ENCODE data around the gene BGLAP. TPM values are rescaled to one million over a fixed set of nuclear protein-coding genes. Genes with fewer than 3 reads are reported as not detected.

Gene BGLAP
- total RNA-seq, 1 donor from 2014 or later, result 5.8 TPM

- no peak for TF ChIP-seq CTCF (IDR thresholded peaks at IDR 0.05; ENCODE audit: unreplicated experiment)
- no peak for DNase-seq (ENCODE audit: low spot score, unreplicated experiment)
- H3K4me1 Mint-ChIP-seq (ENCODE audit: low read depth), result peaks cover 28% of the 10 kb centered on the region
- no peaks in the 10 kb centered on the region for H3K27me3 Mint-ChIP-seq
- peak overlapping the region; percentile 88 for H3K4me3 Mint-ChIP-seq (ENCODE audit: low read depth)
- H3K9me3 Mint-ChIP-seq (ENCODE audit: low read depth), result no peaks in the 10 kb centered on the region
- H3K36me3 Mint-ChIP-seq (ENCODE audit: insufficient read depth), result peaks cover under 1% of the 10 kb centered on the region
- H3K27ac Mint-ChIP-seq, result peak overlapping the region; percentile 96
Observed at GRCh38 chr1:156283521-156283920, 41.5 kb downstream of the BGLAP start.

GRCh38 chr1:156284112-156284511 is 42.1 kb downstream of the BGLAP start, which contains the start of gene TMEM79:
TSS of gene TMEM79 (plus strand) at chr1:156284325. CDS start at chr1:156285227, 902 bp downstream.
- Mint-ChIP-seq H3K27me3 (no peaks in the 10 kb centered on the region), H3K36me3 (ENCODE audit: insufficient read depth) (peaks cover 1% of the 10 kb centered on the region), H3K4me1 (ENCODE audit: low read depth) (peaks cover 28% of the 10 kb centered on the region), H3K9me3 (ENCODE audit: low read depth) (no peaks in the 10 kb centered on the region), H3K27ac (peak within 1 kb of the TSS; percentile 96), H3K4me3 (ENCODE audit: low read depth) (peak within 1 kb of the TSS; percentile 88)
- no peak for DNase-seq (ENCODE audit: low spot score, unreplicated experiment)
- TF ChIP-seq CTCF (IDR thresholded peaks at IDR 0.05; ENCODE audit: unreplicated experiment), result no peak

GRCh38 chr1:156284757-156285156 is 42.8 kb downstream of the BGLAP start:
- no peak overlapping the region for H3K27ac Mint-ChIP-seq

GRCh38 chr1:156285437-156285836 is 43.5 kb downstream of the BGLAP start:
- H3K27me3 Mint-ChIP-seq, result no peaks in the 10 kb centered on the region
- H3K4me3 Mint-ChIP-seq (ENCODE audit: low read depth), result no peak overlapping the region
- peaks cover 28% of the 10 kb centered on the region for H3K4me1 Mint-ChIP-seq (ENCODE audit: low read depth)

More at GRCh38 chr1:156284757-156285156, 42.8 kb downstream of the BGLAP start:
- Mint-ChIP-seq H3K9me3 (ENCODE audit: low read depth) (no peaks in the 10 kb centered on the region), H3K27me3 (no peaks in the 10 kb centered on the region), H3K36me3 (ENCODE audit: insufficient read depth) (peaks cover 1% of the 10 kb centered on the region), H3K4me1 (ENCODE audit: low read depth) (peaks cover 28% of the 10 kb centered on the region), H3K4me3 (ENCODE audit: low read depth) (peak overlapping the region; percentile 88)
- no peak for DNase-seq (ENCODE audit: low spot score, unreplicated experiment)
- TF ChIP-seq CTCF (IDR thresholded peaks at IDR 0.05; ENCODE audit: unreplicated experiment), result no peak

GRCh38 chr1:156286061-156286460 is 44.1 kb downstream of the BGLAP start:
- H3K27me3 Mint-ChIP-seq, result no peaks in the 10 kb centered on the region
- DNase-seq (ENCODE audit: low spot score, unreplicated experiment), result no peak
- H3K36me3 Mint-ChIP-seq (ENCODE audit: insufficient read depth), result peaks cover 1% of the 10 kb centered on the region
- H3K27ac Mint-ChIP-seq, result no peak overlapping the region
- TF ChIP-seq CTCF (IDR thresholded peaks at IDR 0.05; ENCODE audit: unreplicated experiment), result no peak
- H3K9me3 Mint-ChIP-seq (ENCODE audit: low read depth), result no peaks in the 10 kb centered on the region
- peaks cover 29% of the 10 kb centered on the region for H3K4me1 Mint-ChIP-seq (ENCODE audit: low read depth)
- H3K4me3 Mint-ChIP-seq (ENCODE audit: low read depth), result no peak overlapping the region

More at GRCh38 chr1:156285437-156285836, 43.5 kb downstream of the BGLAP start:
- Mint-ChIP-seq H3K27ac (no peak overlapping the region), H3K9me3 (ENCODE audit: low read depth) (no peaks in the 10 kb centered on the region), H3K36me3 (ENCODE audit: insufficient read depth) (peaks cover 1% of the 10 kb centered on the region)
- no peak for TF ChIP-seq CTCF (IDR thresholded peaks at IDR 0.05; ENCODE audit: unreplicated experiment)
- no peak for DNase-seq (ENCODE audit: low spot score, unreplicated experiment)
